Measurements from ENCODE around the gene PCDHGA8. TPM values are rescaled to one million over a fixed set of nuclear protein-coding genes. Genes with fewer than 3 reads are reported as not detected.
A peak's percentile ranks its signal among the peaks of the same experiment; 100 is the strongest.
"Not testable (repeated sequence)": the region's sequence is repeated elsewhere in the genome, so short reads cannot be mapped to it uniquely, and the experiment has no call there.

The PCDHGA8 gene
- polyA plus RNA-seq (2013, experiment 1 of 2; ENCODE audit: insufficient read length): 0.89 TPM
- 0.94 TPM for polyA plus RNA-seq (2013, experiment 2 of 2; ENCODE audit: insufficient read length)

GRCh38 chr5:141392429-141393198 is at the start of gene PCDHGA8:
Gene PCDHGA8 (plus strand): TSS chr5:141392633. CDS start chr5:141392814, 181 bp downstream.
- peak; percentile 35 for DNase-seq

GRCh38 chr5:141342773-141343172 is 49.7 kb upstream of the PCDHGA8 start:
- DNase-seq: no peak

- peak; percentile 54 for DNase-seq
Measured at GRCh38 chr5:141343242-141343952, 49.0 kb upstream of the PCDHGA8 start, which contains the start of gene PCDHGA3. Gene PCDHGA3 (plus strand): TSS chr5:141343829. CDS start chr5:141344034, 205 bp downstream.

GRCh38 chr5:141343953-141344463 is 48.4 kb upstream of the PCDHGA8 start:
- DNase-seq: no peak

- DNase-seq: no peak
Measured at GRCh38 chr5:141345327-141345726, 47.1 kb upstream of the PCDHGA8 start.

GRCh38 chr5:141346017-141346416 is 46.4 kb upstream of the PCDHGA8 start:
- DNase-seq: not testable (repeated sequence)

GRCh38 chr5:141349917-141350619 is 42.4 kb upstream of the PCDHGA8 start, which contains the start of gene PCDHGB1:
Gene PCDHGB1 (plus strand): TSS chr5:141350099. CDS start chr5:141350261, 162 bp downstream.
- peak; percentile 69 for DNase-seq

- DNase-seq: no peak
Measured at GRCh38 chr5:141351591-141351990, 40.8 kb upstream of the PCDHGA8 start.

- DNase-seq: peak; percentile 26
Measured at GRCh38 chr5:141354900-141355469, 37.4 kb upstream of the PCDHGA8 start, which contains the start of gene PCDHGA4. Gene PCDHGA4 (plus strand): TSS chr5:141355021. CDS start chr5:141355108, 87 bp downstream.

GRCh38 chr5:141355641-141356040 is 36.8 kb upstream of the PCDHGA8 start:
- DNase-seq: no peak

GRCh38 chr5:141356133-141356532 is 36.3 kb upstream of the PCDHGA8 start:
- DNase-seq: no peak

- no peak for DNase-seq
Measured at GRCh38 chr5:141356950-141357349, 35.5 kb upstream of the PCDHGA8 start.

- DNase-seq: peak; percentile 50
Measured at GRCh38 chr5:141359790-141360426, 32.5 kb upstream of the PCDHGA8 start, which contains the start of gene PCDHGB2. Gene PCDHGB2 (plus strand): TSS chr5:141359994. CDS start chr5:141360136, 142 bp downstream.

- DNase-seq: no peak
Measured at GRCh38 chr5:141360685-141361084, 31.7 kb upstream of the PCDHGA8 start.

GRCh38 chr5:141362719-141363118 is 29.7 kb upstream of the PCDHGA8 start:
- no peak for DNase-seq

GRCh38 chr5:141363952-141364660 is 28.3 kb upstream of the PCDHGA8 start, which contains the start of gene PCDHGA5:
Gene PCDHGA5 (plus strand): TSS chr5:141364162. CDS start chr5:141364331, 169 bp downstream.
- peak; percentile 42 for DNase-seq

GRCh38 chr5:141366016-141366896 is 26.2 kb upstream of the PCDHGA8 start:
- DNase-seq: no peak

- peak; percentile 69 for DNase-seq
Measured at GRCh38 chr5:141369994-141370848, 22.2 kb upstream of the PCDHGA8 start, which contains the start of gene PCDHGB3. Gene PCDHGB3 (plus strand): TSS chr5:141370242. CDS start chr5:141370395, 153 bp downstream.

Measured in fibroblast of skin of back (primary cell).